ENCODE data around the gene RAB4A.

Gene RAB4A

GRCh38 chr1:229224308-229224707 lies 46.6 kb upstream of the RAB4A start (continued):
- TF ChIP-seq PRDM10 (tag by site-specific recombination; IDR thresholded peaks at IDR 0.05) (peak; percentile 37; the same call in 1 of the 2 replicates), ZNF544 (tag by site-specific recombination; IDR thresholded peaks at IDR 0.05) (no peak), ZNF214 (tag by site-specific recombination; IDR thresholded peaks at IDR 0.05; ENCODE audit: borderline replicate concordance) (no peak), ZSCAN4 (tag by site-specific recombination; IDR thresholded peaks at IDR 0.05) (peak; percentile 95), ZNF138 (tag by site-specific recombination; IDR thresholded peaks at IDR 0.05; ENCODE audit: borderline replicate concordance) (no peak), ZNF639 (tag by site-specific recombination; IDR thresholded peaks at IDR 0.05) (peak; percentile 84), MZF1 (tag by site-specific recombination; IDR thresholded peaks at IDR 0.05; ENCODE audit: borderline replicate concordance) (no peak), ZNF184 (tag by site-specific recombination; IDR thresholded peaks at IDR 0.05) (no peak), ZNF391 (tag by site-specific recombination; IDR thresholded peaks at IDR 0.05; ENCODE audit: borderline replicate concordance, low read depth) (0 out of 2 replicates have a peak, but pooled peaks have one; percentile 74), ZNF280D (tag by site-specific recombination; IDR thresholded peaks at IDR 0.05) (no peak), ZNF626 (tag by site-specific recombination; IDR thresholded peaks at IDR 0.05) (no peak), ZNF248 (tag by site-specific recombination; IDR thresholded peaks at IDR 0.05) (no peak), PATZ1 (tag by site-specific recombination; IDR thresholded peaks at IDR 0.05) (no peak; the same call in 1 of the 2 replicates), ZNF555 (tag by site-specific recombination; conservative IDR thresholded peaks at IDR 0.05) (no peak), ZNF48 (tag by site-specific recombination; IDR thresholded peaks at IDR 0.05) (no peak), ZNF362 (tag by site-specific recombination; IDR thresholded peaks at IDR 0.05) (no peak), ZNF274 (IDR thresholded peaks at IDR 0.05; ENCODE audit: low read length) (no peak), ZNF274 (tag by site-specific recombination; IDR thresholded peaks at IDR 0.05; ENCODE audit: borderline replicate concordance) (no peak), SCRT1 (tag by site-specific recombination; IDR thresholded peaks at IDR 0.05; ENCODE audit: borderline replicate concordance) (no peak; the same call in 1 of the 2 replicates), ZNF24 (tag by site-specific recombination; IDR thresholded peaks at IDR 0.05) (no peak; the same call in 1 of the 2 replicates), ZNF747 (tag by site-specific recombination; IDR thresholded peaks at IDR 0.05) (no peak), ZNF701 (tag by site-specific recombination; IDR thresholded peaks at IDR 0.05) (no peak), SCRT2 (tag by site-specific recombination; IDR thresholded peaks at IDR 0.05) (peak; percentile 12; the same call in 1 of the 2 replicates), ZNF785 (tag by site-specific recombination; IDR thresholded peaks at IDR 0.05) (no peak), ZBTB17 (tag by site-specific recombination; IDR thresholded peaks at IDR 0.05) (no peak), RBAK (tag by site-specific recombination; IDR thresholded peaks at IDR 0.05) (no peak), ZNF548 (tag by site-specific recombination; IDR thresholded peaks at IDR 0.05) (no peak), SP7 (tag by site-specific recombination; IDR thresholded peaks at IDR 0.05) (no peak; the same call in none of the 2 replicates), ZNF610 (tag by site-specific recombination; IDR thresholded peaks at IDR 0.05; ENCODE audit: borderline replicate concordance) (no peak)

Data from HEK293 (cell line).